ENCODE measurements around the gene FAM25A.
"Not testable (repeated sequence)": the region's sequence is repeated elsewhere in the genome, so short reads cannot be mapped to it uniquely, and the experiment has no call there.

Gene FAM25A
- total RNA-seq = 0 reads per million in 2 experiments

DNA sequence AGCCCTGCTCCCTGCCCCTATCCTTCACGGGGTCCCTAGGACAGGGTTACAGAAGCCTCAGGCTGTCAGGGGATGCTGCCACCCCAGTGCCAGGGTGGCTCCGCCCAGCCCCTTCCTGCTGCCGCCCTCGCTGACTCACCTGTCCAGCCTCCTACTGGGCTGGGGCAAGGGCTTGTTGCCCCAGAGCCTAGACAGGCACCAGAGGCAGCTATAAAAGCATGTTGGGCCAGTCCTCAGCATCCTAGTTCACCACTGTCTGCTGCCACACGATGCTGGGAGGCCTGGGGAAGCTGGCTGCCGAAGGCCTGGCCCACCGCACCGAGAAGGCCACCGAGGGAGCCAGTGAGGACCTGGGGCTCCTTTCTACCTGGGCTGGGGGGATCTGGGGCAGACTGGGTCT is at the start of gene FAM25A:
TSS of gene FAM25A (plus strand) at position 239 of the 400 bp plus-strand sequence. CDS start at position 270, 31 bp downstream.
- DNase-seq (ENCODE audit: low read depth) = not testable (repeated sequence)

DNA sequence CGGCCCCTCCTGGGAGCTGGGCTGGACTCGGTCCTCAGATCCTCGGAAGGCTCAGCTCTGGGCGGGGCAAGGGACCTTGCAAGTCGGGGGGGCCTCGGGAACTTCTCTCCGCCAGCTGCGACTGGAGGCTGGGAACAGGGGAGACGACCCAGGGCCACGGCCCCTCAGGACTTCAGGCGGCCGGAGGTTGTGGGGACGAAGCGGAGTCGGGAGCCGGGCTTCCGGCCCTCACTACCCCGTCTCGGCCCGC is 49.2 kb upstream of the FAM25A start:
- no peak for DNase-seq (ENCODE audit: low read depth)

DNA sequence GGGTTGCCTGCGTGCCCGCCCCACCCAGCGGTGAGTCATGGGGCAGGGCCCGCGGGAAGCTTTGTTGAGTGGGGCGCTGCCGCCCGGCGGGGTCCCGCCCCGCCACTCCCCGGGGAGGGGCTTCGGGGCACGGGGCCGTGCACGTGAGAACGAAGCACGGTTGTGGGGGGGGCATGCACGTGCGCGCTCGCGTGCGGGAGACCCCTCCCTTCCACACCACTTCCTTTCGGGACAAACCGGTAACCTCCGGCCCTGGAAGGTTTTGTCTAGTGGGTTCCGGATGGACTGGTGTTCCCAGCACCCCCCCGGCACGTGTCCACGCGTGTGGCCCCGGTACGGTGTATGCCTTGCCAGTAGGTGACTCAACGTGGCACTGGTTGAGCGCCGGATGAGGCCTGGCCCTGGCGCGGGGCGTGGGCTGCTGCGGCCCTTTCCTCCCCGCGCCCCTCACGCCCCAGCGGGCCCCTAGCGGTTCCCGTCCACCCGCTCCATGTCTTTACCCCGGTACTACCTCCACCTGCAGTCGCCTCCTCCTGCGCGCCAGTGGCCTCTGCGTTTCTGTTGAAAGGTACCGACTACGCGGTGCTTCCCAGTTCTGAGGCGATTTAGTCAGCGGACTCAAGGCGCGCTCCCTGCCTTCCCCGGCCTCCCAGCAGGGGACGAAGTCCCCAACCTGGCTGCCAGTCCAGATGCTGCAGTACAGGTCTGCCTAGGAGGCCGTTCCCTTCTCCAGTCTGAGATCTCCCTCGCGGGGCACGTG is 48.7 kb upstream of the FAM25A start:
- peak; percentile 87 for DNase-seq (ENCODE audit: low read depth)

DNA sequence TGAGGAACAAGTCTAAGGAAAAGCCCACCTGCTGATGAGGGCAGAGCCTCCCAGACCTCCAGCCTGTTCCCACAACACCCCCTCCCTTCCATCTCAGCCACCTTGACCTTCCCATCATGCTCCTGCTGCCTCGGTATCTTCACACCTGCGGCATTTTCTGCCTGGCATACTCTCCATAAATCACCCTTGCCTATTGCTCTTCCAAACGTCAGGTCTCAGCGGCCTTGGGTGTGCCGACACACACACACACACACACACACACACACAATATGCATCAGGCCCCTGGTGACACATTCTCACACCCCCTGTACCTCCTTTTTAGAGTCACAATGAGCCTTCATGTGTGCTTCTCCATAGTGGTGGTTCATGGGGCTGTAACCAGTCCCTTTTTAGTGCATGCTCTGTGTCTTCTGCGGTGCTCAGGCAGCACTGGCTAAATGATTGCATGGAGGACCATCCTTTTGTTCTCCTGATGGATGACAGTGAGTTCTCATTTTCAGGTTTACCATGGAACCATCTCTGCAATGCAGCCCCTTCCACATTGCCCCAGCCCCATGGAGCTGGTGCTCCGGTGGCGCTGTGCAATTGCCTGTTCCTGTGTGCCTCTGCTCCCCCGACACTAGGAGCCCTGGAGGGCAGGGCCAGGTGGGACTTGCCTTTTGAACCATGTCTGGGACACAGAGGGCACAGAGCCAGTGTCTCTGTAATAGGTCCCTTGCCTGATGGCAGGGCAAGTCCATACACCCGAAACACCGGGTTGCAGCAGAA is 47.3 kb upstream of the FAM25A start:
- no peak for DNase-seq (ENCODE audit: low read depth)

DNA sequence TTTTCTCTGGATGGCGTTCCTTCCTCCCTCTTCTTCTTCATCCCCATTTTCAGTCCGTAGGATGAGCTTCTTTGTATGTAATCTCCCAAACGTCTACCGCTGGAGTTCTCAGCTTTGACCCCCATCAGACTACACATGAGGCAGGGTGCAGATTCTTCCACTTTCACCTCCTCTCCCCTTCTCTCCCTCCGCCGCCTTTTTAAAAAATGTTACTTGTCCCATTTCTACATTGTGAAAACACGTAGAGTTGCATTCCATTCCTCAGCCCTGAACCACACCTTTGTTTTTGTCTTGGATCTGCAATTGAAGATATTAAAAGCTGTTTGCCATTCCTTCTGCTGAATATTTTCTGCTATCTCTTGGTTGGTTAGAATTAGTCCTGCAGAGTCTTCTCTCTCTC is 45.6 kb upstream of the FAM25A start:
- no peak for DNase-seq (ENCODE audit: low read depth)

DNA sequence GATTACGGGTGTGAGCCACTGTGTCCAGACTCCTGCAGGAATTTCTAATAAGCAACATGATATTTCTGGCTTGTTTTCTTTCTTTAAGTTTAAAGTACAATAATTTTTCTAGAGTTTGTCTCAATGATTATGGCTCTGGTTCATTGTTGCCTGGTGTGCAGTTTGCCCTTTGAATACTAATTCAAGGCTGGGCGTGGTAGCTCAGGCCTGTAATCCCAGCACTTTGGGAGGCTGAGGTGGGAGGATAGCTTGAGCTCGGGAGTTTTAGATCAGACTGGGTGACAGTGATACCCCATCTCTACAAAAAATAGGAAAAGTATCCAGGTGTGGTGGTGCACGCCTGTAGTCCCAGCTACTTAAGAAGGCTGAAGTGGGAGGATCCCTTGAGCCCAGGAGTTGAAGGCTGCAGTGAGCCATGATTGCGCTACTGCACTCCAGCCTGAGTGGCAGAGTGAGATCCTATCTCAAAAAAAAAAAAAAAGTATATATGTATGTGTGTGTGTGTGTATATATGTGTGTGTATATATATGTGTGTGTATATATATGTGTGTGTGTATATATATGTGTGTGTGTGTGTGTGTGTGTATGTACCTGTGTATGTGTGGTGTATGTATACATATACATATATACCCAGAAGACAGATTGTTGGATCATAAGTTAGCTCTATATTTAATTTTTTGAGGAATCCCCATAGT is 43.6 kb upstream of the FAM25A start:
- DNase-seq (ENCODE audit: low read depth) = no peak

DNA sequence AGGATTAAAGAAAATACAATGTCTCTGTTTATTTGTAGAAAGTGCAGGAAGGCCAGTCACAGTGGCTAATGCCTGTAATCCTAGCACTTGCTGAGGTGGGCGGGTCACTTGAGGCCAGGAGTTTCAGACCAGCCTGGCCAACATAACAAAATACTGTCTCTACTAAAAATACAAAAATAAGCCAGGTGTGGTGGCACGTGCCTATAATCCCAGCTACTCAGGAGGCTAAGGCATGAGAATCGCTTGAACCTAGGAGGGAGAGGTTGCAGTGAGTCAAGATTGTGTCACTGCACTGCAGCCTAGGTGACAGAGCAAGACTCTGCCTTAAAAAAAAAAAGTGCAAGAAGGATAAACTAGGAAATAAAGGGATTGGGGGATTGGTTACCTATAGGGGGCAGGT is 41.6 kb upstream of the FAM25A start:
- not testable (repeated sequence) for DNase-seq (ENCODE audit: low read depth)

DNA sequence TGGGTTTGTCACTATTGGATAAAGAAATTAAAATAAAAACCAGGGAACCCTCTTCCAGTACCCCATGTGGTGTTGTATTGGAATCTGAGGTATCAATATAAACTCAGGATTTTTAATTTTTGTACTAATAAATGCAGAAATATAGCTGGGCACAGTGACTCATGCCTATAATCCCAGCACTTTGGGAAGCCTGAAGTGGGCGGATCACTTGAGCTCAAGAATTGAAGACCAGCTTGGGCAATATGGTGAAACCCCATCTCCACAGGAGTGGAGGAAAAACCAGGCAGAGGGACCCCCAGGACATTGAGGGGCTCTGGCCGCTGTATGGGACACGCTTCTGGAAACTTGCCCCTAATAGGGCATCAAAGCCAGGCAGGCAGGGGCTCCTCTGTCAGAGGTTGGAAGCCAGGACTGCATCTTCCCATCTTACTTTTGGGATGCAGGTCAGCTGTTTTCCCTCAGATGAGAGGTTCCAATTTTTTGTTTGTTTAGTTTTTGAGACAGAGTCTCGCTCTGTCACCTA is 40.7 kb upstream of the FAM25A start:
- DNase-seq (ENCODE audit: low read depth) = no peak

DNA sequence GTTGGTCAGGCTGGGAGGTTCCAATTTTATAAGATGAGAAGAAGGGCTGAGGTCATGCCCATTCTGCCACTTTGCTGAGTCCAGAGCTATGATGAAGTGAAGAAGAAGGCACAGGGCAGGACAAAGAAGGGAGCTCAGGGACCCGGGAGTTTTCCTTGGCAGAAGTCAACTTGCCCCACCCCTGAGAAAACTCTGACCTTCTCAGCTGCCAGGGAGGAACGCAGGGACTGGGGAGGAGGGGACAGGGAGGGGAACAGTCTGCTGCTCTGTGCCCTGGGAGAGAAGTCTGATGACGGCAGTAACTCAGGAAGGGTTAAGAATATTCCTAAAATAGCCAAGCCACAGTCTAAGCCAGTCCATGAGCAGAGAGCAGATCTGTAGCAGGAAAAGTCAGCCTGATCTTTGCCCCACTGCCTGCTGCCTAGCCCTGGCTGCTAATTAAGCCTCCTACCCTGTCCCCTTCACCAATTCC is 40.1 kb upstream of the FAM25A start:
- no peak for DNase-seq (ENCODE audit: low read depth)

DNA sequence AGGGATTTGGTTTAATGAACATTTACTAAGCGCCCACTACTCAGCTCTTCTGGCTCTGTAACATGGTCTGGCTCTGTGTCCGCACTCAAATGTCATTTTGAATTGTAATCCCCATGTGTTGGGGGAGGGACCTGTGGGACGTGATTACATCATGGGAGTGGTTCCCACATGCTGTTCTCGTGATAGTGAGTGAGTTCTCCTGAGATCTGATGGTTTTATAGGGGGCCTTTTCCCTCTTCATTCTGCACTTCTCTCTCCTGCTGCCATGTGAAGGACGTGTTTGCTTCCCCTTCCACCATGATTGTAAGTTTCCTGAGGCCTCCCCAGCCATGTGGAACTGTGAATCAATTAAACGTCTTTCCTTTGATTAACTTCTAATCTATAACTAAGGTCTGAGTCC is 39.1 kb upstream of the FAM25A start:
- not testable (repeated sequence) for DNase-seq (ENCODE audit: low read depth)

DNA sequence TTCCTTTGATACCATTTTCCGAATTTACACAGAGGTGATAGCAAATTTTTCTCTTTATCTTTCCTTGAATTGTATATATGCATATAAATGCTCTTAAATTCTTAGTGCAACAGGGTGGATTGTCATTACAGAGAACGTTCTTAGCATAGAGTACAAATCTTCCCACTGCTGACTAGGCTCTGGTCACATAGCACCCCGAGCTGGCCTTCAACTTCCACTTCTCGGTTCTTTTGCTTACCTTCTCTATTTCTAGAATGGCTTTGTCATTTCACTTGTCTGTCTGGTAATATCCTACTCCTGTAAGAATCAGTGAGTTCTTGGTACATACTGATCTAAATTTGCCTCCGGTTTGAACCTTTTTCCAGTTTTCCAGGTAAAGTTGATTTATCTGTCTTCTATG is 38.4 kb upstream of the FAM25A start:
- DNase-seq (ENCODE audit: low read depth) = no peak

DNA sequence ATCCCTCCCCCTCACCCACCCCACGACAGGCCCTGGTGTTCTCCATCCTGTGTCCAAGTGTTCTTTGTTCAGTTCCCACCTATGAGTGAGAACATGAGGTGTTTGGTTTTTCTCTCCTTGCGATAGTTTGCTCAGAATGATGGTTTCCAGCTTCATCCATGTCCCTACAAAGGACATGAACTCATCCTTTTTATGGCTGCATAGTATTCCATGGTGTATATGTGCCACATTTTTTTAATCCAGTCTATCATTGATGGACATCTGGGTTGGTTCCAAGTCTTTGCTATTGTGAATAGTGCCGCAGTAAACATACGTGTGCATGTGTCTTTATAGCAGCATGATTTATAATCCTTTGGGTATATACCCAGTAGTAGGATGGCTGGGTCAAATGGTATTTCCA is 35.6 kb upstream of the FAM25A start:
- not testable (repeated sequence) for DNase-seq (ENCODE audit: low read depth)

DNA sequence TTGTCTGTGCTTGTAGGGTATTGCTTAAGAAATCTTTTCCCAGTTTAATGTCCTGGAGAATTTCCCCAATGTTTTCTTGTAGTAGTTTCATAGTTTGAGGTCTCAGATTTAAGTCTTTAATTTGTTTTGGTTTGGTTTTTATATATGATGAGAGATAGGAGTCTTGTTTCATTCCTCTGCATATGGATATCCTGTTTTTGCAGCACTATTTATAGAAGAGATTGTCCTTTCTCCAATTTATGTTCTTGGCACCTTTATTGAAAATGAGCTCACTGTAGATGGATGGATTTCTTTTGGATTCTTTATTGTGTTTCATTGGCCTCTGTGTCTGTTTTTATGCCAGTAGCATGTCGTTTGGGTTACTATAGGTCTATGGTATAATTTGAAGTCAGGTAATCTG is 31.6 kb upstream of the FAM25A start:
- no peak for DNase-seq (ENCODE audit: low read depth)

DNA sequence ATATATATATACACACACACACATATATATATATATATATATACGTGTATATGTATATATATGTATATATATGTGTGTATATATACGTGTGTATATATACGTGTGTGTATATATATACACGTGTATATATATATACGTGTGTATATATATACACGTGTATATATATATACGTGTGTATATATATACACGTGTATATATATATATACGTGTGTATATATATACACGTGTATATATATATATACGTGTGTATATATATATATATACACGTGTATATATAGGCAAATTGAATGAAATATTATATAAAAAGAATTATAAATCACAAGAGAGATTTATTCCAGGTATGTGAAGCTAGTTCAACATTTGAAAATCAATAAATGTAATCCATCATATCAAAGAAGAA is 28.7 kb upstream of the FAM25A start:
- DNase-seq (ENCODE audit: low read depth) = not testable (repeated sequence)

DNA sequence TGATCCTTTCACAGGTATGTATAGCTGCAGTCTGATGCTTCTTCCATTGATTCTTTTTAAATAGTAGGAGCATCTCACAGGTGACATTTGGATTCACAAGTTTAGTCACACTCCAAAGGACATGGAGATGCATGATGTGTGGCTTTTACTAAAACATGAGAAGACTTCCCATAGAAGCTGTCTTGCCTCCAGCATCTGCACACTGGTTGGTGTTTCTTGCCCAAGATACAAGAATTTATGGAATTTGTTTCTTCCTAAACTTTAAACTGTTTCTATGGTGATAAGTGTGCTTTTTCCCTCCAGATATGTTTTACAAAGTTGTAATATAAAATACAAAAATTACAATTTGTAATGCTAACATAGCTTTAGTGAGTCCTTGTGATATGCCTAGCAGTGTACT is 27.6 kb upstream of the FAM25A start:
- no peak for DNase-seq (ENCODE audit: low read depth)

DNA sequence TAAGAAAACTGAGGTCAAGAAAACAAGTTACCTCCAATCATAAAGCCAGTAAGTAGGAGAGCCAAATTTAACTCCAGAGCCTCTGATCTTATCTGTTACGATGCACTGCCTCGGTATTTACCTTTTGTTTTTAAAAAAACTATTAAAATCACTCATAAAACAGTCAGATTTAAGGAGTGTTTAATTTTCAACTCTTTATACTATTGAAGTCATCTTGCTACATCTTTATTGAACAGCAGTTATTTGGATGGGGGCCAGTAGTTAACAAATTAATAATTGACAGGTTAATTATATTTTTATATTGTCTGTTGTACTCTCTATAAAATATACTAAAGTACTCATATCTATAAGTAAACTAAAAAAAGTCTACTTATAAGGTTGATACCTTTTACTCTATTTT is 27.2 kb upstream of the FAM25A start:
- DNase-seq (ENCODE audit: low read depth) = no peak

DNA sequence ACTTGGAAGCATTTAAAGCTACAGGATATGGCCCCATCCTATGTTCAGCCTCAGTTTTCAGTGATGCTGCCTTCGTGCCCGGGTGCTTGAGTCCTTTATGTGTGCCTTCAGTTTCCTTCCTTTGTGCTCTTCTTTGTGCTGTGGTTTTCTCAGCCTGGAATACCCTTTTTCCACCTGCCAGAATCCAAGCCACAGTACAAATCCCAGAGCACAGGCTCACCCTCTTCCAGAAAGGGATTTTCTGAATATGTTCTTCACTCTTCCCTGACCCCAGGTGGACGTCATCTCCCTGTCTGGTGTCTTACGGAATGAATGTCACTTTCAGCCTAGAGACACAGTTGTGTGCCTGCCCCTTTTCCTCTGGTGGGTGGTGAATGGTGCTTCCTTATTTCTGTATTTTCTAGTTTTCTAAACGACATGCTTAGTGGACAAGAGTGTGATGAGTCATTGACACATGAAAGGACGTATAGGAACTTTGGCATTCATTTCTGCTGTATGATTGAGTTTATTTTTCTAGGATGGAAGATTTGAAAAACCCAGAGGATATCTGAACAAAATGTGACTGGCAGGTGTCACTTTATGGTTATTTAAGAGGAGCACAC is 20.2 kb upstream of the FAM25A start:
- not testable (repeated sequence) for DNase-seq (ENCODE audit: low read depth)

DNA sequence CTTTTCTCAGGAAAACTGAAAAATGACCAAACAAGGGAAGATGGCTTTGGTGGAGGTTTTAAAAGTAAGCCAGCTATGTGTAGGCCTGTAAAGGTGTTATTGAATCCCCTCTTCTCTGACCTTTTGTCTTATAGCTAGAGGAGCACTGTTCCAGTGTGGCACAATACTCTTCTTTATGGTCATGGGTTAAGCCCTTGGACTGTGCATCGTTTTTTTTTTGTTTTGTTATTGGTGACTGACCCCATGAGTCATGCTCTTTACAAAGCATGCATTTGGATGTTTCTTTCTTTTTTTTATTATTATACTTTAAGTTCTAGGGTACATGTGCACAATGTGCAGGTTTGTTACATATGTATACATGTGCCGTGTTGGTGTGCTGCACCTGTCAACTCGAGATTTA is 19.6 kb upstream of the FAM25A start:
- DNase-seq (ENCODE audit: low read depth) = no peak

DNA sequence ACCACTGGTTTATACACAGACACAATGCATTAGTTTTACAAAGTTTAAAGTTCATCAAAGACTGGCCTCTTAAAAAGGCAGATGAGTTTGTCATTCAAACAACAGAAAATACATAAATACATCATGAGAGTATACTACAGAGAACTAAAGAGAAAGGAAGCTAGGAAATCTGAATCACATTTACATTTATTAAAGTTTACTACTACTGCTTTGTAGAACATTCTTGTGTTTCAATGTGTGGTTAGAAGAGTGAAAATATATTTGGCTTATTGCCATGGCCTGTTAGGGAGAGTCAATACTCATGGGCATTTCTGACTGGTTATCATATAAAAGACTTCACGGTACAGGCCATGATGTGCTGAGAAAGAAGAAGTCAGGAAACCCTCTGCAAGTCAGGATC is 13.0 kb upstream of the FAM25A start:
- not testable (repeated sequence) for DNase-seq (ENCODE audit: low read depth)

DNA sequence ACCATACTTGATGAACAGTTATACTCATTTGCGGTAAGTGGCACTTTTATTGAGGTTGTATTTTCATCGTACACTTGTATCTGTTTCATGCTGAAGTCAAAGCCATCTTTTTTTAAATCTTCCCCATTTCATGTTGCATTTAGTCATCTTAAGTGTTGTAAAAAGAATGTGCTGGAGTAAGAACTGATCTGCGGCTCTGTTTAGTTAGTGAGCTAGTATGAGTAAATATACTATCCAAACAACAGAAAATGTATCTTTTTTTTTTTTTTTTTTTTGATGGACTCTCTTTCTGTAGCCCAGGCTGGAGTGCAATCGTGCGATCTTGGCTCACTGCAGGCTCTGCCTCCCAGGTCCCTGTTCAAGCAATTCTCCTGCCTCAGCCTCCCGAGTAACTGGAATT is 12.4 kb upstream of the FAM25A start:
- not testable (repeated sequence) for DNase-seq (ENCODE audit: low read depth)

DNA sequence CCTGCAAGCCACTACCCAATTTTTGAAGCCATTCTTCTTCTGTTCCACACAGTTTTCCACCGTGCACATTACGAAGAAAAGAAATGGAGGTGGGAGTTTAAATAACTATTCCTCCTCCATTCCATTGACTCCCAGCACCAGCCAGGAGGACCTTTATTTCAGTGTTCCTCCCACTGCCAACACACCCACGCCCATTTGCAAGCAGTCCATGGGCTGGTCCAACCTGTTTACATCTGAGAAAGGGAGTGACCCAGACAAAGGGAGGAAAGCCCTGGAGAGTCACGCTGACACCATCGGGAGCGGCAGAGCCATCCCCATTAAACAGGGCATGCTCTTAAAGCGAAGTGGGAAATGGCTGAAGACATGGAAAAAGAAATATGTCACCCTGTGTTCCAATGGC is 11.8 kb upstream of the FAM25A start:
- not testable (repeated sequence) for DNase-seq (ENCODE audit: low read depth)

DNA sequence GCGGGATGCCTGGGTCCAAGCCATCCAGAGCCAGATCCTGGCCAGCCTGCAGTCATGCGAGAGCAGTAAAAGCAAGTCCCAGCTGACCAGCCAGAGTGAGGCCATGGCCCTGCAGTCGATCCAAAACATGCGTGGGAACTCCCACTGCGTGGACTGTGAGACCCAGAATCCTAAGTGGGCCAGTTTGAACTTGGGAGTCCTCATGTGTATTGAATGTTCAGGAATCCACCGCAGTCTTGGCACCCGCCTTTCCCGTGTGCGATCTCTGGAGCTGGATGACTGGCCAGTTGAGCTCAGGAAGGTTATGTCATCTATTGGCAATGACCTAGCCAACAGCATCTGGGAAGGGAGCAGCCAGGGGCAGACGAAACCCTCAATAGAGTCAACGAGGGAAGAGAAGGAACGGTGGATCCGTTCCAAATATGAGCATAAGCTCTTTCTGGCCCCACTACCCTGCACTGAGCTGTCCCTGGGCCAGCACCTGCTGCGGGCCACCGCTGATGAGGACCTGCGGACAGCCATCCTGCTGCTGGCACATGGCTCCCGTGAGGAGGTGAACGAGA is 10.9 kb upstream of the FAM25A start:
- DNase-seq (ENCODE audit: low read depth) = not testable (repeated sequence)

Measured in T follicular helper cell (primary cell).